HepG2 (cell line): ENCODE measurements around the gene CYB5D1. TPM values are rescaled to one million over a fixed set of nuclear protein-coding genes. Genes with fewer than 3 reads are reported as not detected.
A peak's percentile ranks its signal among the peaks of the same experiment; 100 is the strongest.

Experiments used
- CEBPZ ChIP-seq: IDR thresholded peaks from 2 replicates; pipeline ENCODE4 v1.6.1; 2012; ENCODE audit warnings: low read length, improper control_type of control experiment
- HOXA3 ChIP-seq: sonication (generic); formaldehyde crosslinking; IDR thresholded peaks from 2 replicates; pipeline ENCODE4 v1.5.0; 2020; ENCODE audit warnings: missing genetic modification reagents
- JARID2 ChIP-seq: sonication (generic); formaldehyde crosslinking; IDR thresholded peaks from 2 replicates; pipeline ENCODE4 v1.8.1; 2023; ENCODE audit warnings: missing genetic modification reagents, inconsistent platforms; ENCODE audit not compliant: insufficient replicate concordance
- KAT8 ChIP-seq: IDR thresholded peaks from 2 replicates; pipeline ENCODE4 v1.6.1; 2016; ENCODE audit warnings: missing genetic modification reagents, missing compliant biosample characterization
- KDM2A ChIP-seq: sonication (generic); formaldehyde crosslinking; IDR thresholded peaks from 2 replicates; pipeline ENCODE4 v1.4.0; 2020; ENCODE audit warnings: low read depth, missing genetic modification reagents, borderline replicate concordance
- POLR2AphosphoS5 ChIP-seq: IDR thresholded peaks from 2 replicates; pipeline ENCODE4 v1.6.1; 2012; ENCODE audit warnings: low read depth, low read length
- POLR2G ChIP-seq: fragments of 200-400 bp; formaldehyde crosslinking; IDR thresholded peaks from 2 replicates; pipeline ENCODE4 v1.6.1; 2018; ENCODE audit warnings: mild to moderate bottlenecking, low read depth, low read length, moderate library complexity
- PTBP1 ChIP-seq: fragments of 200-400 bp; formaldehyde crosslinking; IDR thresholded peaks from 2 replicates; pipeline ENCODE4 v1.6.1; 2018; ENCODE audit warnings: low read length, low read depth; ENCODE audit not compliant: poor library complexity, severe bottlenecking
- SIX1 ChIP-seq: sonication (generic); formaldehyde crosslinking; IDR thresholded peaks from 2 replicates; pipeline ENCODE4 v1.4.0; 2020; ENCODE audit warnings: missing genetic modification reagents, borderline replicate concordance
- TBL1XR1 ChIP-seq: fragments of 150-350 bp; IDR thresholded peaks from 2 replicates; pipeline ENCODE4 v1.6.1; 2014; ENCODE audit warnings: borderline replicate concordance, low read length; ENCODE audit not compliant: partially characterized antibody
- TGIF2 ChIP-seq: IDR thresholded peaks from 2 replicates; pipeline ENCODE4 v1.6.1; 2016; ENCODE audit warnings: control low read depth, missing compliant biosample characterization
- TRIM24 ChIP-seq: sonication (generic); formaldehyde crosslinking; IDR thresholded peaks from 2 replicates; pipeline ENCODE4 v1.8.0; 2022; ENCODE audit warnings: mild to moderate bottlenecking, missing genetic modification reagents
- ZMYM4 ChIP-seq: sonication (generic); formaldehyde crosslinking; IDR thresholded peaks from 2 replicates; pipeline ENCODE4 v1.8.1; 2023; ENCODE audit warnings: mild to moderate bottlenecking, missing genetic modification reagents
- ZNF263 ChIP-seq: sonication (generic); formaldehyde crosslinking; IDR thresholded peaks from 2 replicates; pipeline ENCODE4 v1.4.0; 2020; ENCODE audit warnings: missing genetic modification reagents
- ZNF609 ChIP-seq: sonication (generic); formaldehyde crosslinking; IDR thresholded peaks from 2 replicates; pipeline ENCODE4 v1.4.0; 2020; ENCODE audit warnings: mild to moderate bottlenecking, missing genetic modification reagents, borderline replicate concordance
- ZSCAN12 ChIP-seq: sonication (generic); formaldehyde crosslinking; IDR thresholded peaks from 2 replicates; pipeline ENCODE4 v1.9.0; 2021; ENCODE audit warnings: mild to moderate bottlenecking, missing genetic modification reagents
- polyA plus RNA-seq, 8 experiments: library from polyadenylated mRNA; depleted of rRNA in 3 of 8; stranded (reverse) in 7 of 8; unstranded in 1 of 8; fragments of >200 nt; fragmentation: Illumina TruSeq in 4 of 8; extraction: Trizol in 4 of 8; gene quantifications; 2 replicates each; pipeline versions ENCODE4 v1.2.1 to v1.2.3, GENCODE V29; 2011 to 2016; ENCODE audit warnings: low read depth in 4 of 8, missing spikeins in 1 of 8, mixed read lengths in 1 of 8; ENCODE audit not compliant: insufficient read depth in 1 of 8
- total RNA-seq, 5 experiments: library from RNA; depleted of rRNA; stranded (reverse); fragments of >200 nt; fragmentation: Illumina TruSeq; extraction: Trizol; gene quantifications; 2 replicates each; pipeline ENCODE4 v1.2.3, GENCODE V29; 2016; ENCODE audit warnings: low read depth in 1 of 5

CYB5D1 gene
- total and polyA plus RNA-seq, 2 of the 13 experiments (the other 11 are each of a cell fraction or from before 2014, with no cell fraction given): 8.9 to 17.0 TPM

DNA sequence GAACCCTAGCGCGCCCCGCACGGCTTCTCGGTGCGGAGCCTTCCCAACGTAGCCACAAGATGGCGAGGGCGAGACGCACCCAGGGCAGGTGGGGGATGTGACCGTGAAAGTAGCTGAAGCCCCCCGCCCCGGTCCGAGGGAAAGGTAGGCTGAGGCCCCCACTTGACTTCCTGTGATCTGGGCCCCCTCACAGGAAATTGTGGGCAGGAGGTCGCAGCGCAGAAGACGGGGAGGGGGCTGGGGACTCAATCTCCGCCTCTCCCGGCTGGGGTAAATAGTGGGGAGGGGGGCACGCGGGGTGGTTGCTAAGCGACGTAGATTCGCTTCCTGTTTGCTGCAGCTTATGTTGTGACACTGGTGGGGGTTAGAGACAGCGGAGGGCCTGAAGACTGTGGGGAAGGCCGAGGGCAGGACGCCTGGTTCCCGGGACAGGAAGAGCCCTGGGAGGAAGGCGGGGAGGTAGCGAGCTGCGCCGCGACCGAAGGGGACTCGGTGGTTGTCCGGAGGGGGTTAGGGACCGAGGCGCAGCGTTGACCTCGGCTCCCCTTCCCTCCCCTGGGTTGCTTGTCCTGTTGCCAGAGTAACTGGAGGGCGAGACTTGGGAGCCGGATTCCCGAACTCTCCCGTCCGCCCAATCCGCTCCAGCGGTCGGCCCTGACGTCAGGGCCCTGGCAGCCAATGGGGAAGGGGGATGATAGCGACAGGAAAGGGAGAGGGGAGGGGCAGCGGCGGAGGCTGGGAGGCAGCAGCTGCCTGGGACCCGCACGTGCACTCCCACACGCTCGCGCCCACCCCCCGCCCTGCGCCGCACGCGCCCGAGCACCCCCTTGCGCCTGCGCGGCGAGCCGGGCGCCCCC, 22.6 kb upstream of the CYB5D1 start (continued):
- TF ChIP-seq ZNF263: peak; percentile 45; the same call in 1 of the 2 replicates
- TF ChIP-seq KDM2A (CRISPR knock-in tag): peak; percentile 76; the same call in 1 of the 2 replicates
- peak; percentile 30; the same call in 1 of the 2 replicates for TF ChIP-seq KAT8
- no peak for TF ChIP-seq ZSCAN12 (CRISPR knock-in tag)
- peak; percentile 67 for TF ChIP-seq POLR2AphosphoS5
- TF ChIP-seq TBL1XR1: peak; percentile 62
- TF ChIP-seq CEBPZ: no peak
- no peak for TF ChIP-seq JARID2 (CRISPR knock-in tag)
- TF ChIP-seq ZMYM4: peak; percentile 54; the same call in 1 of the 2 replicates
- TF ChIP-seq TGIF2 (CRISPR knock-in tag): peak; percentile 67
- TF ChIP-seq ZNF609 (CRISPR knock-in tag): 0 out of 2 replicates have a peak, but pooled peaks have one; percentile 42
- TF ChIP-seq HOXA3: peak; percentile 80; the same call in 1 of the 2 replicates
- TF ChIP-seq TRIM24 (CRISPR knock-in tag): no peak
- no peak; the same call in 1 of the 2 replicates for TF ChIP-seq POLR2G
- TF ChIP-seq PTBP1: no peak
- no peak for TF ChIP-seq SIX1
